Erythroblast (primary cell): ENCODE results near the gene NUTM2F.
"Not testable (repeated sequence)": the region's sequence is repeated elsewhere in the genome, so short reads cannot be mapped to it uniquely, and the experiment has no call there.

ENCODE experiments used
- GATA1 ChIP-seq: IDR thresholded peaks from 2 replicates; pipeline ENCODE4 v1.6.1; 2011; ENCODE audit warnings: low read depth, mild to moderate bottlenecking, control low read depth, low read length, moderate library complexity
- POLR2A ChIP-seq: IDR thresholded peaks from 2 replicates; pipeline ENCODE4 v1.6.1; 2011; ENCODE audit warnings: mild to moderate bottlenecking, low read length

DNA sequence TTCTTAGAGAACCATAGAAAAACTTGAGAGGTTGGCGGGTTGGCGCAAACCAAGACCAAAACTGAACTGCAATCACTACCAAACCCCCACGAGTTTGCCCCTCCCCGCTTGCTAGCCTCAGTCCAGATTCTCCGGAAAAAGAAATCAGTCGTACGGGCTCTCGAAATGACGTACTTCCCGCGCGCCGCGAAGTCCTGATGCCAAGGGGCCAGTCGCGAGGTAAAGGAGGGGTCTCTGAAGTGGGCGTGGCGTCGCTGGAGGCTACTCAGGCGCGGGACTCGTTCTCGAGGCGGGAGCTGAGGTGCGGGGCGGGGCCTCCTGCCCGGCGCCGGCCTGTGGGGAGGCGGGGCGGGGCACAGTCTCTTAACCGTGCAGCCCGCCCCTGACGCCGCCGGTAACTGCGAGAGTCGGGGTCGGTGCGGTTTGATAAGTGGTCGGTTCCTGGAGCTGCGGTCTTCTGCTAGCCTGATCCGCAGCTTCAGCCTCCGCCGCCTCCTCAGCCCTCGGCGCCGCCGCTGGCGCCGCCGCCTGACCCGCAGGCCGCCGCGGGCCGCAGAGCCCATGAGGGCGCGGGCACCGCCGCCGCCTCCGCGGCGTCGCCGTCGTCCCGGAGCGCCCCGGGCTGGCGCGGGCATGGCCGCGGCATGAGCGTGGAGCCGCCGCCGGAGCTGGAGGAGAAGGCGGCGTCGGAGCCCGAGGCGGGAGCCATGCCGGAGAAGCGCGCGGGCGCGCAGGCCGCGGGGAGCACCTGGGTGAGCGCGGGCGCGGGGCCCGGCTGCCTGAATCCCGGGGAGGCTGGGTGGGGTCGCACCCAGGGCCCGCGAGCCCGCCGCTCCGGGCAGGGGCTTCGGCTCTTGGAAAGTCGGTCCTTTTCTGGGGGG is 46.0 kb upstream of the NUTM2F start:
- not testable (repeated sequence) for TF ChIP-seq POLR2A, GATA1
